Measurements from ENCODE around the gene TNFRSF4. TPM values are rescaled to one million over a fixed set of nuclear protein-coding genes. Genes with fewer than 3 reads are reported as not detected.

TNFRSF4 gene
- total RNA-seq, 1 experiment from 2014 or later = 0.37 TPM

DNA sequence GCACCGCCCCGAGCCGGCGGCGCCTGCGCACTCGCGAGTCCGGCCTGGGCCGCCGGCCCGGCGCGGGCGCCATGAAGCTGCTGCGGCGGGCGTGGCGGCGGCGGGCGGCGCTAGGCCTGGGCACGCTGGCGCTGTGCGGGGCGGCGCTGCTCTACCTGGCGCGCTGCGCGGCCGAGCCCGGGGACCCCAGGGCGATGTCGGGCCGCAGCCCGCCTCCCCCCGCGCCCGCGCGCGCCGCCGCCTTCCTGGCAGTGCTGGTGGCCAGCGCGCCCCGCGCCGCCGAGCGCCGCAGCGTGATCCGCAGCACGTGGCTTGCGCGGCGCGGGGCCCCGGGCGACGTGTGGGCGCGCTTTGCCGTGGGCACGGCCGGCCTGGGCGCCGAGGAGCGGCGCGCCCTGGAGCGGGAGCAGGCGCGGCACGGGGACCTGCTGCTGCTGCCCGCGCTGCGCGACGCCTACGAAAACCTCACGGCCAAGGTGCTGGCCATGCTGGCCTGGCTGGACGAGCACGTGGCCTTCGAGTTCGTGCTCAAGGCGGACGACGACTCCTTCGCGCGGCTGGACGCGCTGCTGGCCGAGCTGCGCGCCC lies 18.3 kb upstream of the TNFRSF4 start, which contains the start of gene B3GALT6:
TSS of gene B3GALT6 (plus strand) at position 30 of the 588 bp plus-strand sequence. CDS start at position 72, 42 bp downstream.
- Histone ChIP-seq H4K20me1 (ENCODE audit: insufficient read depth) (no peaks in the 10 kb centered on the region), H3K36me3 (ENCODE audit: control insufficient read depth in 1 of 2, insufficient read depth in 2 of 2, low read length in 2 of 2) (peaks cover 7 to 18% of the 10 kb centered on the region in 2 experiments; a peak in 2 of 4 replicates), H3K79me2 (ENCODE audit: insufficient read depth, low read length) (peaks cover 64% of the 10 kb centered on the region), H3K27ac (ENCODE audit: low read depth, low read length) (peak within 1 kb of the TSS; percentile 98), H3K4me3 (replicated peaks in 1 of 2; ENCODE audit: low read depth in 1 of 2, low read length in 2 of 2) (peak within 1 kb of the TSS; percentile 68 to 87), H3K27me3 (ENCODE audit: insufficient read depth, low read length) (no peaks in the 10 kb centered on the region), H2AFZ (ENCODE audit: low read depth, low read length, poor library complexity, severe bottlenecking) (no peak within 1 kb of the TSS), H3K4me1 (ENCODE audit: control insufficient read depth in 1 of 2, insufficient read depth in 2 of 2, low read length in 2 of 2) (peaks cover 3 to 25% of the 10 kb centered on the region in 2 experiments; a peak in 1 of 4 replicates), H3K9ac (ENCODE audit: low read length) (peak within 1 kb of the TSS; percentile 81), H3K9me3 (ENCODE audit: control insufficient read depth in 1 of 2, insufficient read depth in 1 of 2, low read depth in 1 of 2, low read length in 2 of 2) (no peaks in the 10 kb centered on the region), H3K4me2 (ENCODE audit: low read length) (peak within 1 kb of the TSS; percentile 76), H3K9me2 (ENCODE audit: insufficient read depth) (no peaks in the 10 kb centered on the region)
- intact Hi-C loops (cut with micrococcal nuclease) = no loop called here
- ChIA-PET CTCF (interaction anchor here (0.6 kb wide), 1 partner anchor 248 kb away, joined by 3 read pairs; no protein-coding TSS in a partner anchor), RAD21 (ENCODE audit: low non-redundant PET in 1 of 2, low total read pairs in 2 of 2, uncharacterized antibody in 2 of 2, unreplicated experiment in 2 of 2) (no interaction called here), POLR2A (no interaction called here)
- peak; percentile 29; the same call in 1 of the 2 replicates for ATAC-seq
- no peak for DNase-seq (ENCODE audit: low read depth, low spot score)
- TF ChIP-seq YY1 (IDR thresholded peaks at IDR 0.05; ENCODE audit: extremely low read depth, insufficient replicate concordance, low read depth, low read length) (no peak), ZFX (IDR thresholded peaks at IDR 0.05) (peak; percentile 65; the same call in 1 of the 2 replicates)
- no TSS peak for BruUV-seq (replicated peaks)

DNA sequence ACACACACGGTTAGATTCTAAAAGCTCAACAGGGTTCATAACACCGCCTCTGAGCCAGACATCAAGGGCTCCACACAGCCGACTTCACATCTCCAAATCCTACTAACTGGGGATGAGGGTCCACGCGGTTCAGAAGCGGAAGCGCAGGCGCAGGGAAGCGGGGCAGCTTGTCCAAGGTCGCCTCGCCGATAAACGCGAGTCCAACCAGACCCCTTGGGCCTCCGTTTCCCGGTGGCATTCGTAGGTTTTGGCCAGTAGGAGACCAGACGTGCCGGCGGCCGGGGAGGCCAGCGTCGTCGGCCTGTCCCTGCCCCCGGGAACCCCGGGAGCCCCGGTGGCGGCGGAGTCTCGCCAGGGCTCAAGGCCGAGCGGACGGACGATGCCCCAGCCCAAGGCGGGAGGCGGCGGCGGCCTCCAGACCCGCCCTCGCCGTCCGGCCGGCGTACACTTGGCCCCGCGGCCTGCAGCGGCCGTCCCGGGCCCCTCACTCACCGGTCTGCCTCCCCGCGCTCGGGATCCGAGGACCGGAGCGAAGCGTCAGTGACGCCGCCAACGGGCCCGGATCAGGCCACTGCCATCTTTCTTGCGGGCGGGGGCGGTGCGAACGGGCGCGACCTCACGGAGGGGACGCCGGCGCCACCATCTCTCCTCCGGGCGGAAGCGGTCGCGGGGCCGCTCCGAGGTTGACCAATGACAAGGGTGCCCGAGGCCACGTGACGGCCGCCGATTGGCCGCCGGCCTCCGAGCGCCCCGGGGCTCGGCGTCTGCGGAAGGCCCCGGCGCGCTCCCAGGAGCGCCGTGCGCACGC lies 17.7 kb upstream of the TNFRSF4 start, which contains the start of gene SDF4:
TSS of gene SDF4 (minus strand) at position 602 of the 808 bp plus-strand sequence. CDS start 3,229 bp downstream, outside the sequence.
- ChIA-PET CTCF (interaction anchor here (1.4 kb wide), 1 partner anchor 109 kb away, joined by 10 read pairs; no protein-coding TSS in a partner anchor), POLR2A (interaction anchor here (1.1 kb wide), 1 partner anchor 74 kb away, joined by 3 read pairs; no protein-coding TSS in a partner anchor), RAD21 (ENCODE audit: low non-redundant PET in 1 of 2, low total read pairs in 2 of 2, uncharacterized antibody in 2 of 2, unreplicated experiment in 2 of 2) (no interaction called here)
- TF ChIP-seq ZFX (IDR thresholded peaks at IDR 0.05) (peak; percentile 84; the same call in 1 of the 2 replicates), TCF7L2 (IDR thresholded peaks at IDR 0.05; ENCODE audit: borderline replicate concordance, extremely low read depth, insufficient read depth, insufficient read length) (peak; percentile 17), FOSL1 (IDR thresholded peaks at IDR 0.05; ENCODE audit: low read depth) (no peak), YY1 (IDR thresholded peaks at IDR 0.05; ENCODE audit: extremely low read depth, insufficient replicate concordance, low read depth, low read length) (peak; percentile 100), POLR2AphosphoS5 (IDR thresholded peaks at IDR 0.05; ENCODE audit: low read depth, low read length) (peak; percentile 75), POLR2A (IDR thresholded peaks at IDR 0.05; ENCODE audit: borderline replicate concordance, extremely low read depth, insufficient read depth, insufficient read length) (peak; percentile 44)
- TF ChIP-seq, protein P1, sequence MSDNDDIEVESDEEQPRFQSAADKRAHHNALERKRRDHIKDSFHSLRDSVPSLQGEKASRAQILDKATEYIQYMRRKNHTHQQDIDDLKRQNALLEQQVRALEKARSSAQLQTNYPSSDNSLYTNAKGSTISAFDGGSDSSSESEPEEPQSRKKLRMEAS (IDR thresholded peaks at IDR 0.05) = no peak
- H2AFZ ChIP-seq (ENCODE audit: low read depth, low read length, poor library complexity, severe bottlenecking) = no peak within 1 kb of the TSS
- no peaks in the 10 kb centered on the region for H4K20me1 ChIP-seq (ENCODE audit: insufficient read depth)
- H3K36me3 ChIP-seq (ENCODE audit: control insufficient read depth in 1 of 2, insufficient read depth in 2 of 2, low read length in 2 of 2) = peaks cover 7 to 18% of the 10 kb centered on the region in 2 experiments; a peak in 2 of 4 replicates
- H3K79me2 ChIP-seq (ENCODE audit: insufficient read depth, low read length) = peaks cover 70% of the 10 kb centered on the region
- H3K27ac ChIP-seq (ENCODE audit: low read depth, low read length) = peak within 1 kb of the TSS; percentile 98
- H3K4me1 ChIP-seq (ENCODE audit: control insufficient read depth in 1 of 2, insufficient read depth in 2 of 2, low read length in 2 of 2) = peaks cover 3 to 19% of the 10 kb centered on the region in 2 experiments; a peak in 1 of 4 replicates
- intact Hi-C loops (cut with micrococcal nuclease) = loop anchor here (2.0 kb wide), 1 partner anchor 109 kb away; no protein-coding TSS in a partner anchor
- no TSS peak for BruUV-seq (replicated peaks)
- ATAC-seq = peak; percentile 91
- DNase-seq (ENCODE audit: low read depth, low spot score) = peak; percentile 88
- H3K4me2 ChIP-seq (ENCODE audit: low read length) = peak within 1 kb of the TSS; percentile 76
- no peaks in the 10 kb centered on the region for H3K27me3 ChIP-seq (ENCODE audit: insufficient read depth, low read length)
- H3K4me3 ChIP-seq (replicated peaks in 1 of 2; ENCODE audit: low read depth in 1 of 2, low read length in 2 of 2) = peak within 1 kb of the TSS; percentile 68 to 87
- H3K9ac ChIP-seq (ENCODE audit: low read length) = peak within 1 kb of the TSS; percentile 81
- H3K9me3 ChIP-seq (ENCODE audit: control insufficient read depth in 1 of 2, insufficient read depth in 1 of 2, low read depth in 1 of 2, low read length in 2 of 2) = no peaks in the 10 kb centered on the region
- H3K9me2 ChIP-seq (ENCODE audit: insufficient read depth) = no peaks in the 10 kb centered on the region

Data from HCT116 (cell line).